Measurements from ENCODE around the gene HDAC1. TPM values are rescaled to one million over a fixed set of nuclear protein-coding genes. Genes with fewer than 3 reads are reported as not detected.

The HDAC1 gene
- total and polyA plus RNA-seq, 2 of the 4 experiments (the other 2 are of a cell fraction) = 95.5 to 139 TPM

GRCh38 chr1:32372149-32372756 lies 80.4 kb downstream of the HDAC1 start:
- no peak overlapping the region; the same call in 1 of the 2 replicates for H2AK5ac ChIP-seq (ENCODE audit: low read depth, low read length)
- H4K5ac ChIP-seq (ENCODE audit: low read depth, low read length) = no peak overlapping the region
- in situ Hi-C loops (cut with MboI; ENCODE audit: low sequenced_read_pairs) = no loop called here
- no peak overlapping the region for H3K4me2 ChIP-seq (ENCODE audit: low read depth, low read length)
- POLR2A ChIA-PET (ENCODE audit: unreplicated experiment) = no interaction called here
- no peak overlapping the region for H2AFZ ChIP-seq (replicated peaks; ENCODE audit: low read length, poor library complexity)
- H3K4me3 ChIP-seq (ENCODE audit: insufficient read depth, low read depth, low read length) = no peak overlapping the region
- H2BK120ac ChIP-seq (ENCODE audit: low read depth, low read length) = no peak overlapping the region
- H3K27ac ChIP-seq (ENCODE audit: insufficient read depth, low read length) = no peak overlapping the region
- WGBS, 2 experiments (ENCODE audit: extremely low coverage in 2 of 2, insufficient read length in 1 of 2) = 100% methylated on average over 1 of the region's 5 CpGs; no CpG with 5 or more reads in 1 of the 2 experiments
- no peak overlapping the region for H3K14ac ChIP-seq (replicated peaks; ENCODE audit: low read depth, low read length)
- H3K23ac ChIP-seq (ENCODE audit: low read depth, low read length) = peak overlapping the region; percentile 20; the same call in 1 of the 2 replicates
- H3K36me3 ChIP-seq (ENCODE audit: control insufficient read depth, insufficient read depth, low read length) = peaks cover 59% of the 10 kb centered on the region
- dilution Hi-C loops (cut with HindIII; ENCODE audit: low sequenced_read_pairs, unreplicated experiment) = no loop called here
- no peak overlapping the region for H3K18ac ChIP-seq (ENCODE audit: low read depth, low read length)
- CTCF ChIA-PET = interaction anchor here (1.4 kb wide), 1 partner anchor 157 kb away, joined by 6 read pairs; no protein-coding TSS in a partner anchor
- H3K27me3 ChIP-seq (ENCODE audit: control insufficient read depth, insufficient read depth, low read length) = no peaks in the 10 kb centered on the region
- ATAC-seq (ENCODE audit: low read depth) = peak; percentile 38
- no peak overlapping the region for H2BK5ac ChIP-seq (ENCODE audit: low read depth, low read length, poor library complexity, severe bottlenecking)
- no peak overlapping the region for H3K56ac ChIP-seq (ENCODE audit: extremely low read depth, insufficient read depth, low read length)
- H3K4ac ChIP-seq (ENCODE audit: low read depth, low read length) = no peak overlapping the region
- no peak overlapping the region for H2BK20ac ChIP-seq (ENCODE audit: low read depth, low read length)
- no peaks in the 10 kb centered on the region for H3K9me1 ChIP-seq (ENCODE audit: insufficient read depth, low read length)
- no peak overlapping the region for H2AK9ac ChIP-seq (replicated peaks; ENCODE audit: low read depth, low read length, poor library complexity)
- DNase-seq = no peak
- H3K9me3 ChIP-seq (ENCODE audit: control insufficient read depth, insufficient read depth, low read length) = no peaks in the 10 kb centered on the region
- H4K8ac ChIP-seq (ENCODE audit: low read depth in 2 of 2, low read length in 2 of 2) = no peak overlapping the region
- TF ChIP-seq MAZ (IDR thresholded peaks at IDR 0.05; ENCODE audit: borderline replicate concordance, low read depth, low read length) = no peak
- TF ChIP-seq CTCF (conservative IDR thresholded peaks at IDR 0.05; ENCODE audit: low read depth, low read length) = peak; percentile 22; the same call in 1 of the 2 replicates
- TF ChIP-seq NFE2L2 (IDR thresholded peaks at IDR 0.05; ENCODE audit: low read depth, low read length) = no peak
- no peak for TF ChIP-seq BHLHE40 (IDR thresholded peaks at IDR 0.05; ENCODE audit: low read depth, low read length)
- no peak for TF ChIP-seq FOS (IDR thresholded peaks at IDR 0.05; ENCODE audit: low read depth, low read length)
- no peak for TF ChIP-seq ELK1 (IDR thresholded peaks at IDR 0.05; ENCODE audit: borderline replicate concordance, low read depth, low read length)
- TF ChIP-seq USF2 (IDR thresholded peaks at IDR 0.05; ENCODE audit: low read depth, low read length) = no peak
- TF ChIP-seq RCOR1 (IDR thresholded peaks at IDR 0.05; ENCODE audit: insufficient replicate concordance, low read length) = no peak
- TF ChIP-seq POLR2A (IDR thresholded peaks at IDR 0.05; ENCODE audit: low read depth, low read length) = no peak
- peak; percentile 30; the same call in 1 of the 2 replicates for TF ChIP-seq RAD21 (IDR thresholded peaks at IDR 0.05; ENCODE audit: low read length)
- TF ChIP-seq MXI1 (IDR thresholded peaks at IDR 0.05; ENCODE audit: borderline replicate concordance, low read depth, low read length) = no peak
- no peak for TF ChIP-seq SMC3 (IDR thresholded peaks at IDR 0.05; ENCODE audit: low read depth, low read length)
- no peak overlapping the region for H3K9ac ChIP-seq (ENCODE audit: low read depth, low read length)
- H4K20me1 ChIP-seq (ENCODE audit: insufficient read depth, low read length) = peaks cover 4% of the 10 kb centered on the region; the same call in 1 of the 2 replicates
- BruUV-seq (replicated peaks) = no TSS peak
- H2BK15ac ChIP-seq (ENCODE audit: low read depth, low read length) = no peak overlapping the region
- H3K79me1 ChIP-seq (ENCODE audit: low read depth in 1 of 2, low read length in 2 of 2) = peaks cover 3 to 12% of the 10 kb centered on the region in 2 experiments; a peak in 3 of 4 replicates
- no peak overlapping the region for H4K91ac ChIP-seq (ENCODE audit: insufficient read depth, low read depth, low read length)
- H3K4me1 ChIP-seq (ENCODE audit: control insufficient read depth, insufficient read depth, low read length) = no peaks in the 10 kb centered on the region
- intact Hi-C loops (cut with micrococcal nuclease) = no loop called here

All from IMR-90 (cell line).